HG03342 (cell line): ENCODE results near the gene ZFPM1.

Source experiments
- ATAC-seq: cut with Tn5 transposase; IDR thresholded peaks from one replicate; pipeline ENCODE4 v1.9.1; 2021; ENCODE audit warnings: mild to moderate bottlenecking, moderate library complexity; ENCODE audit not compliant: unreplicated experiment

The ZFPM1 gene

DNA sequence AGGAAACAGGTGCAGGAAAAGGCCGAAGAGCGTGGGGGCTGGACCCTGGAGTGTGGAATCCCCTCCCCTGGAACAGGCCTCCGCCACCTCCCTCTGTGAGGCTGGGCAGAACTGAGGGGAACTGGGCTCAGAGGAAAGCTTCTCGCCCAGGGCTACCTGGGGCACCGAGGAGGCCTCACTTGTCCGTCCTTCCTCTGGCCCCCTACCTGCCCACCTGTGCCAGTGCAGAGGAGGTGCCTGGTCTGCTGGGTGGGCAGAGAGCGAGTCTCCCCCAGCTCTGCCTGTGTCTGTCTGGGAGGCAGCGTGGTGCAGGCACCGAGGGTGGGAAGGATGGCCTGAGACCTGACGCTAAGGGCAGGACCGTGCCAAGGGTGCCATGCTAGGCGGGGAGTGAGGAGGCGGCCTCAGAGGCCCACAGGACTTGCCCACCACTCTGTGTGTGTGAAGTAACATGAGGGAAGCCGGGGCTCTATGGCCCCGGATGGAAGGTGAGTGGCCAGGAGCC is 42.2 kb downstream of the ZFPM1 start:
- no peak for ATAC-seq

DNA sequence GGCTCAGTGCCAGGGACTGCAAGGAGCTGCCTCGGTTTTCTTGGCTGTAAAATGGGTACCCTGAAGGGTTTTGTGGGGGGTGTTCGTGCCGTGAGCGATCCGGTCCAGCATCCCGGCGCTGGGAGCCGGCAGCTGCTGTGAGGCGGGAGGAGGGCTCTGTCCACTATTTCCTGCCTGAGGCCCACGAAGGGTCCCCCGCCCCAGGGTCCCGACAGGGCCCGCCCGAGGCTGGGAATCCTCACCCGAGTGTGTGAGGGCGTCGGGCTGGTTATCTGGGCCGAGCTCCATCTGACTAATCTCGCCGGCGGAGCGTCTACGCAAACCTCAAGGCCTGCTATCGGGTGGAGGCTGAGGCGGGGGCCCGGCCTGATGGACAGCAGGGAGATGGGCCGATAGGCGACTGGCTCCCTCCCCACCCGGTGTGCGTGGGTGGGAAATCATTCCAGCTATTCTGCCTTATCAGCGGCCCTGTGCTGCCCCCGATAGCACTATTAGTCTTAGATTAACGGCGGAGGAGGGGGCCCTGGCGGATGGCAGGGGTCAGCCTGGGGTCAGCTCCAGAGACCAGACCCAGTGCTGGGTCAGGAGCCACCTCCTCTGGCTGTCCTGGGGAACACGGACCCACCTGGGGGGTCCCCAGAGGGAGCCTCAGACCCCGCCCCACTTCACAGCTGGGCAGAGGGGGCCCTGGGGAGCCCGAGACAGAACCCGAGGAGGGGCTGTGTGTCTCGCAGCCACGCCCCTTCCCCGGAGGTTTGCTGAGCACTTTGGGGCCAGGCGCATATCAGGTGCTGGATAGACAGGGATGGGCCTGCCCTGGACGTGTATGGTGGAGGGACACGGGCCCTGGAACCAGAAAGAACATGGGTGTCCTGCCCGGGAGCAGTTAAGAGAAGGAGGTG is 44.7 kb downstream of the ZFPM1 start:
- ATAC-seq: no peak

DNA sequence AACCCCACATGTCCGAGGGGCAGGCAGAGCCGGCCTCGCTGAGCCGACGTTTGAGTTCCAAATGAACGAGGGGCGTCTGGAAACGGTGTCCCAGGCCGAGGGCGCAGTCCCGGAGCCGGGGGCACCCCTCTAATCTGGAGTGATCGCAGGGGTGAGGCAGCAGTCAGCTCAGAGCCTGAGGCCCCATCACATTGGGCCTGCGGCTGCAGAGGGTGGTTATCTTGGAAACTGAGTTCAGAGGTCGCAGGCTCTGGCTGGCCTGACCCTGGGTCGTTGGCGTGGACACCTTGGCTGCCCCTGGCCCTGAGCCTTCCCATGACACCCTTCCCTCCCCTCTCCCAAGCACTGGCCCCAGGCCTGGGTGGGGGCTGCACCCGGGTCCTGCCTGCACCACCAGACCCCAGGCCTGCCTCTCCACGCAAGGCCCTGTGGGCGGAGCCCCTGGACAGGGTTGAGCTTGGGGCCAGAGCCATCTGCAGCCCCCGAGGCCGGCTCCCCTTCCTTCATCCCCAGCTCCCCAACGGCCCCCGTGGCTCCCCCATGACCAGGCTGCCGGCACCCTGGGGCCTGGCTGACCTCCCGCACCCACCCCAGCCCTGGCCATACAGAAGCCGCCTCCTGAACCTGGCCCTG is 45.6 kb downstream of the ZFPM1 start:
- no peak for ATAC-seq

DNA sequence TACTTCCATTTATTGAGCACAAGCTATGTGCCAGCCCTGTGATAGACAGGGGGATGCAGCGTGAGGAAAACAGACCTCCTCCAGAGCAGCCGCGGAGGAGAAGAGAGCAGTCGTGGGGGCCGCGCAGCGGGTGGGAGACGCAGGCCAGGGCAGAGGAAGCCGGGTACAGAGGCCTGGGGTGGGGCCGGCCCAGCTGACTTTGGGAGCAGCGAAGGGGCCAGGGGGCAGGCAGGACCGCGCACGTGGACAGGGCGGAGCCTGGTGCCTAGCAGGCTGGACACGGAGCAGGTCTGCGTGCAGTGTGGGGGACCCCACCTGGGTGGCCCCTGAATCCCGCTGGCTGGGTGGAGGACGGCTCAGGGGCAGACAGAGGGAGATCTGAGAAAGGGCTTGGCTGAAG is 46.2 kb downstream of the ZFPM1 start:
- no peak for ATAC-seq

DNA sequence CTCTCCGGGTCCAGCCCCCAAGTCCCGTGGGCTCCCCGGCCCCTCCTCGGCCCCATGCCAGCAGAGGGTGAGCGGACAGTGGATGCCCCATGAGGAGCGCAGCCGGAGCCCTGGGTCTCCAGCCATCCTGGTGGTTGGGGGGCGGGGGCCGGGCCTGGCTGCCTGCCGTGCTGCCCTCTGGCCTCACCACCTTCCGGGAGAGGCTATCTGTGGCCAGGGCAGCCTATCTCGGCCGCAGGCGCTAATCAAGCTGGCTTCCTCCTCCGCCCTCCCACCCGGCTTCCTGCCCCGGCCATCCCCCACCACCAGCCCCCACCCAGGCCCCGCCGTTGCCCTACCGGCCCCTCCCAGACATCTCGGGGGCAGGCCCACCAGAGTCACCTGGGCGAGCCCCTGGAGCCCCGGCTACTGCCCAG is 46.8 kb downstream of the ZFPM1 start:
- no peak for ATAC-seq

- no peak for ATAC-seq
These were observed 47.2 kb downstream of the ZFPM1 start for GRCh38 chr16:88500255-88500661.

DNA sequence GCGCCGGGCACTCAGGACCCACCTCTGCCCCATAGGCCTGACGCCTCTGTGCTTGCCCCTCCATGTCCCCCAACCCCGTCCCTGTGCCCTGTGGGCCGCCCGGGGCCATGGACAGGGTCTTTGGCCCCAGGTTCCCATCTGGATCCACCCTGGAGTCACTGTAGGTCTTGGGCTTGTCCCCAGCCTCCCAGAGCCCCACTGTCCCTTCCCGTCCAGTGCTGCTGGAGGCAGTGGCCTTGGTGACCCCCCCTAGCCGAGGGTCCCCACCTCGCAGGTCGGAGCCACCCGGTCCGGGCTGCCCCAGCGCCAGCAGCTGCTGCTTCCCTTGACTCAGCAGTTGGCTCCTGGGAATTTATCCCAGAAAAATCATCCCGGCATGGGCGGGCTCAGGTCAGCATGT is 49.3 kb downstream of the ZFPM1 start:
- no peak for ATAC-seq

- no peak for ATAC-seq
These were observed 49.7 kb downstream of the ZFPM1 start for GRCh38 chr16:88502776-88503280.

DNA sequence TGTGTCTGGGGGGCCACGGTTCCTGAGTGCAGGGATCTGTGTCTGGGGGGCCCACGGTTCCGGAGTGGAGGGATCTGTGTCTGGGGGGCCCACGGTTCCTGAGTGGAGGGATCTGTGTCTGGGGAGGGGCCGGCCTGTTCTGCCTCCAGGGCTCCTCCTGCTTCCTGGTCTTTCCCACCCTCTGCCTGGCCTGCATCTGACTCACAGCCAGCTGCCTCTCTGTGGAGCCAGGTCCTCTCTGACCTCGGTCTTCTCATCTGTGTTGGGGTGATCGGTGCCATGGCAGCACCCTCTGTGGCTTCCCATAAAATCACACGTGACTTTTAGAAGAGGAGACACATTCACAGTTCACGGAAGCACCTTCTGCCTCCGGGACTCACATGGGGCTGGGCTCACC is 50.3 kb downstream of the ZFPM1 start:
- ATAC-seq: no peak

DNA sequence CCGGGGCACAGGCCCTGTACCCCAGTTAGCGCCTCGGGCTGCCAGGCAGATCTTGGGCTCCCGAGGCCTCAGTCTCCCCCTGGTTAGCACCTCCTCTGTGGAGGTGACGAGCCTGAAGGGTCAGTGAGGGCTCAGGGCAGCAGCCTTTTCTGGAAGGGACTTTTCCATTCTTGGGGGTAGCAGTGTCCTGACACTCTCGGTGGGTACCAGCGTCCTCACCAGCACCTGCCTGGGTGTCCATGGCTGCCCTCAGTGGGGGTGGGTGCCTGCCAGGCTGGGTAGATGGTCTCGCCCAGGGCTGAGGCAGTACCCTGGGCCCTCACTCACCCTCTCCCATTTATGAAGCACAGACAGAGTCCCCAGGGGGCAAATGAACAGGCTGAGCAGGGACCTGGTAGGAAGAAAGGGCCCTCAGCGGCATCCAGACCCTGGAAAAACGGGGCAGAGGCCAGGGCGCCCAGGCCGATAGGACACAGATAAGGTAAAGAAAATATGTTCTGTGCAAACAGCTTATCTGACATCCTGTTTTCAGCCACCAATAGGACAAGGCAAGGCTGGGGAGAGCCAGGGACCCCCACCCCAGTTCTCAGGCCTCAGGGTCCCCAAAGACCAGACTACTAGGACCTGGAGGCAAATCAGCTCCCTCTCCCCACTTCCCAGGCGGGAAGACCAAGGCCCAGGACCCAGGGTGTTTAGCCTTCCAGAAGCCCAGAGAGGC is 50.9 kb downstream of the ZFPM1 start:
- no peak for ATAC-seq

DNA sequence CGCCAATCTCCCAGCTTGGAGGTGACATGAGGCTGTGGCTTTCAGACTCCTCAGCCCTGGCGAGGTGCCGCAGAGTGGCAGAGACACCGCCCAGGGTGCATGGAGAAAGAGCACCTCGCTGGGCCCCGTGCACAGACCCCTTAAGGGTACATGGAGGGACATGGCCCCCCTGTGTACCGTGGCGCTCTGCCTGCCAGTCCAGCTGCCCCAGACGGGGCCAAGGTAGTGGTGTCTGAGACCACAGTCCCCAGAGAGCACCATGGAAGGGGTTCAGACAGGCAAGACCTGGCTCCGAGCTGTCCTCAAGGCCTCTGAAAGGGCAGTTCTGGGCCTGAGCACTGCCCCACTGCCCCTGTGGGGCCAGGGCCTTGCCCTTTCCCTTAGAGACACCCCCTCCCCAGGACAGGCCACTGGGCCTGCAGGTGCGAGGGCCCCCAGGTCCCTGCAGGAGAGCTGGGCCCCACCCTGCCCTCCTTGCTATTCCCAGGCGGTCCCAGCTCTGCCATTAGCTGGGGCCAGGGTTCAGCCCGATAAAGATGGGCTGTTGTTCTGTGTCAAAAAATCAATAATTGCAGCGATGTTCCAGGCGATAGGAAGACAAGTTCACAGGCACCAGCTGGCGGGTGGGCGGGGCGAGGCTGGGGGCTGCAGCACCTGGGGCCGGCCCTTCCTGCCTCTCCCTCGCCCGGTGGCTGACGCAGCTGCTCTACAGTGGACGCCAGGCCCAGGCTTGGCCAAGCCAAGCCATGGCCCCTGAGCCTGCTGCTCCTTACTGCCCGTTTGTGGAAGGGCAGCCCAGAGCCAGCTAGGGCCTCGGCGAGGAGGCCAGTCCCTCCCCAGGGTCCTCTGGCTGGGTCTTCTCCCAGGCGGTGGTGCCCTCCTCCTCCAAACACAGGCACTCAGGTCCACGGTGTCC is 51.7 kb downstream of the ZFPM1 start:
- no peak for ATAC-seq

- ATAC-seq: no peak
These were observed 52.5 kb downstream of the ZFPM1 start for GRCh38 chr16:88505405-88506082.

DNA sequence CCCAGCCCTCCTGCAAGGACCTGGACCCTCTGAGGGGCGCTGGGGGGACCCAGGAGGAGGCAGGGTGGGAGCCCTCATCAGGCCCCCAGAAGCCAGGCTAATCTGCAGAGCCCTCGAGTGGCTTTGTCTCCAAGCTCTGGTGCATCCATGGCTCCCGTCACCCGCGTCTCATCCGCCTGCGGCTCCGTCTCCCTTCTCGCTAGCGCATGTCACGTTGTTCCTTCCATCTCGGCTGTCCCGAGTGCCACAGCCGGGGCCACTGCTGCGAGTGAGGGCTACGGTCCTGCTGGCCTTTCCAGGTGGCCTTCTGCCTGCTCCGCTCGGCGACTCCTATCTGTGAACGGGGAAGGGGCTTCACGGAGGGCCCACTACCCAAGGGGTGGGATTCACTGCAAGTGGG is 53.6 kb downstream of the ZFPM1 start:
- ATAC-seq: no peak

GRCh38 chr16:88507231-88507743 is 54.2 kb downstream of the ZFPM1 start:
- no peak for ATAC-seq

- no peak for ATAC-seq
These were observed 55.3 kb downstream of the ZFPM1 start for GRCh38 chr16:88508376-88508867.

GRCh38 chr16:88508868-88509748 is 56.0 kb downstream of the ZFPM1 start:
- no peak for ATAC-seq

DNA sequence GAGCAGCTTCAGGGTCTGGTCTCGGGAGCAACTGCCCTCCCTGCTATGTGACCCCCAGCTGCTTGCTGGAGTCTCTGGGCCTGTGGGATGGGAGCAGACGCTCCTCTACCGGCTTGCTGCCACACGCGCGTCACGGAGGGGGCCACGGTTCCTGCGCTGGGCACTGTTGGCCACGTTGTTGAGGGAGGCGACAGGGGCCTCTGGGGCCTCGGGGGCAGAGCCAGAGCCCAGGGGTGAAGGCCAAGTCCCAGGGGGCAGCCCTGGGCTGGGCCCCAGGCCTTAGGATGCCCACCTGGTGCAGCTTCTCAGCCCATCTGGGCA is 56.6 kb downstream of the ZFPM1 start:
- ATAC-seq: no peak
